Measurements from ENCODE around the gene RPRD1A. TPM values are rescaled to one million over a fixed set of nuclear protein-coding genes. Genes with fewer than 3 reads are reported as not detected.

RPRD1A gene
- total and polyA plus RNA-seq, 2 experiments from 2014 or later: 23.3 to 68.0 TPM

DNA sequence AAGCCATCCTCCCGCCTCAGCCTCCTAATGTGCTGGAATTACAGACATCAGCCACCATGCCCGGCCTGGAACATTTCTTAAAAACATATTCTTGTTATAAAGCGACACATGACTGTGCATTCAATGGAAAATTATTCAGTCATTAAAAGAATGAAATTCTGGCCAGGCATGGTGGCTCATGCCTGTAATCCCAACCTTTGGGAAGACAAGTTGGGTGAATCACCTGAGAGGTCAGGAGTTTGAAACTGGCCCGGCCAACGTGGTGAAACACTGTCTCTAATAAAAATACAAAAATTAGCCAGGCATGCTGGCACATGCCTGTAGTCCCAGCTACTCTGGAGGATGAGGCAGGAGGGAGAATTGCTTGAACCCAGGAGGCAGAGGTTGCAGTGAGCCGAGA, 21.6 kb upstream of the RPRD1A start:
- no peaks in the 10 kb centered on the region for H3K36me3 ChIP-seq (replicated peaks; ENCODE audit: insufficient read depth, low read depth)
- no peaks in the 10 kb centered on the region for H3K9me2 ChIP-seq (replicated peaks; ENCODE audit: insufficient read depth)
- no peaks in the 10 kb centered on the region for H3K27me3 ChIP-seq
- DNase-seq (ENCODE audit: low spot score): no peak
- no peaks in the 10 kb centered on the region for H3K4me1 ChIP-seq (ENCODE audit: insufficient read depth)
- no peaks in the 10 kb centered on the region for H3K9me3 ChIP-seq (ENCODE audit: low read depth)
- no peak overlapping the region for H3K4me2 ChIP-seq
- WGBS (ENCODE audit: low lambda C conversion rate, missing lambda C conversion rate): 77% methylated on average over 6 of the region's 6 CpGs
- no peaks in the 10 kb centered on the region for H4K20me1 ChIP-seq (ENCODE audit: insufficient read depth, poor library complexity, severe bottlenecking)
- TF ChIP-seq EZH2 (IDR thresholded peaks at IDR 0.05; ENCODE audit: borderline replicate concordance) (no peak), EZH2phosphoT487 (IDR thresholded peaks at IDR 0.05; ENCODE audit: low read depth, severe bottlenecking, unreplicated experiment) (no peak)
- TF ChIP-seq, protein P1, sequence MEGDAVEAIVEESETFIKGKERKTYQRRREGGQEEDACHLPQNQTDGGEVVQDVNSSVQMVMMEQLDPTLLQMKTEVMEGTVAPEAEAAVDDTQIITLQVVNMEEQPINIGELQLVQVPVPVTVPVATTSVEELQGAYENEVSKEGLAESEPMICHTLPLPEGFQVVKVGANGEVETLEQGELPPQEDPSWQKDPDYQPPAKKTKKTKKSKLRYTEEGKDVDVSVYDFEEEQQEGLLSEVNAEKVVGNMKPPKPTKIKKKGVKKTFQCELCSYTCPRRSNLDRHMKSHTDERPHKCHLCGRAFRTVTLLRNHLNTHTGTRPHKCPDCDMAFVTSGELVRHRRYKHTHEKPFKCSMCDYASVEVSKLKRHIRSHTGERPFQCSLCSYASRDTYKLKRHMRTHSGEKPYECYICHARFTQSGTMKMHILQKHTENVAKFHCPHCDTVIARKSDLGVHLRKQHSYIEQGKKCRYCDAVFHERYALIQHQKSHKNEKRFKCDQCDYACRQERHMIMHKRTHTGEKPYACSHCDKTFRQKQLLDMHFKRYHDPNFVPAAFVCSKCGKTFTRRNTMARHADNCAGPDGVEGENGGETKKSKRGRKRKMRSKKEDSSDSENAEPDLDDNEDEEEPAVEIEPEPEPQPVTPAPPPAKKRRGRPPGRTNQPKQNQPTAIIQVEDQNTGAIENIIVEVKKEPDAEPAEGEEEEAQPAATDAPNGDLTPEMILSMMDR (IDR thresholded peaks at IDR 0.05; ENCODE audit: poor library complexity): no peak
- no peak overlapping the region for H2AFZ ChIP-seq
- H3K27ac ChIP-seq: no peak overlapping the region
- no peak overlapping the region for H3K4me3 ChIP-seq
- H3K79me2 ChIP-seq: no peaks in the 10 kb centered on the region

DNA sequence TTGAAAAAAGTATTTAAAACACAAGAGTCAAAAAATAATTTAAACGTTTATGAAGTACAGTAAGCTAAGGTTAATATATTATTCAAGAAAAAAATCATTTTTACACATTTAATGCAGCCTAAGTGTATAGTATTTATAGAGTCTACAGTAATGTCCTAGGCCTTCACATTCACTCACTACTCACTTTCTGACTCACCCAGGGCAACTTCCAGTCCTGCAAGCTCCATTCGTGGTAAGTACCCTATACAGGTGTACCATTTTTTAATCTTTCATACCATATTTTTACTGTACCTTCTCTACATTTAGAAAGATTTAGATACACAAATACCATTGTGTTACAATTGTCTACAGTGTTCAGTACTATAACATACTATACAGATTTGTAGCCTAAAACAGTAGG, 20.9 kb upstream of the RPRD1A start:
- Histone ChIP-seq H3K9me3 (ENCODE audit: low read depth) (no peaks in the 10 kb centered on the region), H3K36me3 (replicated peaks; ENCODE audit: insufficient read depth, low read depth) (no peaks in the 10 kb centered on the region), H4K20me1 (ENCODE audit: insufficient read depth, poor library complexity, severe bottlenecking) (no peaks in the 10 kb centered on the region), H3K4me1 (ENCODE audit: insufficient read depth) (no peaks in the 10 kb centered on the region), H2AFZ (no peak overlapping the region), H3K27ac (no peak overlapping the region), H3K27me3 (no peaks in the 10 kb centered on the region), H3K9me2 (replicated peaks; ENCODE audit: insufficient read depth) (no peaks in the 10 kb centered on the region), H3K79me2 (no peaks in the 10 kb centered on the region), H3K4me2 (no peak overlapping the region), H3K4me3 (no peak overlapping the region)
- TF ChIP-seq, protein P1 (IDR thresholded peaks at IDR 0.05; ENCODE audit: poor library complexity): no peak
- TF ChIP-seq EZH2 (IDR thresholded peaks at IDR 0.05; ENCODE audit: borderline replicate concordance): no peak
- TF ChIP-seq EZH2phosphoT487 (IDR thresholded peaks at IDR 0.05; ENCODE audit: low read depth, severe bottlenecking, unreplicated experiment): no peak
- DNase-seq (ENCODE audit: low spot score): no peak
- WGBS (ENCODE audit: low lambda C conversion rate, missing lambda C conversion rate): 88% methylated on average over 2 of the region's 2 CpGs

DNA sequence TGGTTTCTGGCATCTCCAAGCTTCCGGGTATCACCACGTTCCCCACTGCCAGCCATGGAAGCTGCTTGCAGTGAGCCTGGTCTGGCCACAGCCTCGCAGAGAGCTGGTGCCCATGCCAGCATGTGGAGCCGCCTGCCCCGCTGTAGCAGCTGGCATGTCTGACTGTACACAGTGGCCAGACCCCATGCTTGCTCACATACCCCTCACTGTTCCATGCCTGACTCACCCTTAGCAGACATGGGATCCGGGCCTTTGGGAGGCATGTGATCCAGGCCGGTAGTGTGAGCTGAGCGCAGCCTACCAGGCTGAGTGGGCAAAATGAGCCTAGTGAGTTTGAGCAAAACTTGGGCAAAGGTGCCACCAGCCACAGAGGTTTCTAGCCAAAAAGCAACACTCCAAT, 18.8 kb upstream of the RPRD1A start:
- Histone ChIP-seq H3K4me1 (ENCODE audit: insufficient read depth) (no peaks in the 10 kb centered on the region), H3K4me3 (no peak overlapping the region), H4K20me1 (ENCODE audit: insufficient read depth, poor library complexity, severe bottlenecking) (no peaks in the 10 kb centered on the region), H3K36me3 (replicated peaks; ENCODE audit: insufficient read depth, low read depth) (no peaks in the 10 kb centered on the region), H3K4me2 (no peak overlapping the region), H3K27ac (no peak overlapping the region), H3K9me2 (replicated peaks; ENCODE audit: insufficient read depth) (no peaks in the 10 kb centered on the region), H2AFZ (no peak overlapping the region), H3K9me3 (ENCODE audit: low read depth) (no peaks in the 10 kb centered on the region), H3K79me2 (no peaks in the 10 kb centered on the region), H3K27me3 (no peaks in the 10 kb centered on the region)
- no peak for DNase-seq (ENCODE audit: low spot score)
- no peak for TF ChIP-seq EZH2 (IDR thresholded peaks at IDR 0.05; ENCODE audit: borderline replicate concordance)
- TF ChIP-seq, protein P1 (IDR thresholded peaks at IDR 0.05; ENCODE audit: poor library complexity): no peak
- no peak for TF ChIP-seq EZH2phosphoT487 (IDR thresholded peaks at IDR 0.05; ENCODE audit: low read depth, severe bottlenecking, unreplicated experiment)
- WGBS (ENCODE audit: low lambda C conversion rate, missing lambda C conversion rate): 96% methylated on average over 8 of the region's 8 CpGs

DNA sequence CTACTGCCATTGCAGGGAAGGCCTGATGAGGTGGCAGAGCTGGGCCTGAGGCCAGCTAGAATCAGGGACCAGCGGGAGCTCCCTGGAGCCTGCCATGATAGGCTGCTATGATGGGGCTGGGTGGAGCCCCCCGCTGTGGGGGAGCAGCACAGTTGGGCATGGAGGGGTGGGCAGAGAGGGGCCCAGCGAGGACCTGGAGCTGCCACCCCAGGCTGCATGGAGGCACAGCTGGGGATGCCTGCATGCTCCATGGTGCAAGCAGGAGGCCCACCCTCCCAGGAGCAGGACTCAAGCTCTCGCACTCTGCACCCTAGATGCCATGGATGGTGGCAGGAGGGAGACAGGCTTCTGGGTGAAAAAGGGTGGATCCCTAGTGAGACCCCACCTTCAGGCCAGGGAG, 17.8 kb upstream of the RPRD1A start:
- no peak overlapping the region for H3K4me3 ChIP-seq
- no peak for DNase-seq (ENCODE audit: low spot score)
- no peaks in the 10 kb centered on the region for H3K9me2 ChIP-seq (replicated peaks; ENCODE audit: insufficient read depth)
- no peaks in the 10 kb centered on the region for H3K79me2 ChIP-seq
- H3K27me3 ChIP-seq: no peaks in the 10 kb centered on the region
- H4K20me1 ChIP-seq (ENCODE audit: insufficient read depth, poor library complexity, severe bottlenecking): no peaks in the 10 kb centered on the region
- H3K27ac ChIP-seq: no peak overlapping the region
- WGBS (ENCODE audit: low lambda C conversion rate, missing lambda C conversion rate): 71% methylated on average over 4 of the region's 4 CpGs
- H2AFZ ChIP-seq: no peak overlapping the region
- no peak overlapping the region for H3K4me2 ChIP-seq
- TF ChIP-seq, protein P1 (IDR thresholded peaks at IDR 0.05; ENCODE audit: poor library complexity): no peak
- TF ChIP-seq EZH2 (IDR thresholded peaks at IDR 0.05; ENCODE audit: borderline replicate concordance): no peak
- no peak for TF ChIP-seq EZH2phosphoT487 (IDR thresholded peaks at IDR 0.05; ENCODE audit: low read depth, severe bottlenecking, unreplicated experiment)
- H3K9me3 ChIP-seq (ENCODE audit: low read depth): no peaks in the 10 kb centered on the region
- no peaks in the 10 kb centered on the region for H3K36me3 ChIP-seq (replicated peaks; ENCODE audit: insufficient read depth, low read depth)
- H3K4me1 ChIP-seq (ENCODE audit: insufficient read depth): no peaks in the 10 kb centered on the region

Measured in hepatocyte (in vitro differentiated cells).